K562 (cell line): ENCODE data around the gene PAM. TPM values are rescaled to one million over a fixed set of nuclear protein-coding genes. Genes with fewer than 3 reads are reported as not detected.
A peak's percentile ranks its signal among the peaks of the same experiment; 100 is the strongest.

Experiments used
- ATAC-seq: fragments of 200-7000 bp; cut with Tn5 transposase; 3 replicates; pipeline ENCODE4 v1.9.1; 2020; ENCODE audit warnings: moderate library complexity
- BruUV-seq: library from RNA; stranded (reverse); fragments of 400-500 nt; replicated peaks from 2 replicates; lab custom pipeline; 2021; lab: Mats Ljungman, UMichigan
- CTCF ChIA-PET: fragments of 300-600 bp; formaldehyde crosslinking; extraction: SDS; loops from one replicate; lab custom pipeline; 2021; ENCODE audit warnings: low intra/inter-chr PET ratio; lab: Yijun Ruan, JAX
- POLR2A ChIA-PET: fragments of 300-600, 350-650 bp; sonication (Branson Sonifier 250); formaldehyde crosslinking; extraction: SDS; loops from one replicate; lab custom pipeline; 2021; ENCODE audit warnings: antibody characterized with exemption, inconsistent platforms; lab: Yijun Ruan, JAX
- DNase-seq, 4 experiments: peaks; one replicate each; pipeline versions ENCODE4 v3.0.0 to v3.0.0-alpha.2; 2011 to 2018; ENCODE audit warnings: low spot score in 3 of 4, mixed read lengths in 3 of 4; ENCODE audit errors: extremely low read depth in 1 of 4
- FAIRE-seq: peaks from 2 replicates; lab custom pipeline; 2011; peaks lifted over from hg19 to GRCh38; lab: Jason Lieb, UNC
- H2AFZ ChIP-seq: 2 replicates; pipeline ENCODE4 v1.6.0; 2011; ENCODE audit warnings: low read depth, low read length, control low read depth, inconsistent platforms
- H3K27ac ChIP-seq: fragments of 200-600 bp; 3 replicates; pipeline ENCODE4 v1.8.0; 2011; ENCODE audit warnings: low read depth, mild to moderate bottlenecking, control low read depth, inconsistent platforms, low read length, moderate library complexity, mixed read lengths; ENCODE audit errors: extremely low read depth
- H3K27me3 ChIP-seq, 2 experiments: fragments of 300-600 bp in 1 of 2; 2 replicates in 1 of 2; 3 replicates in 1 of 2; pipeline versions ENCODE4 v1.6.0 to v1.8.0; 2011; ENCODE audit warnings: inconsistent platforms in 2 of 2, low read length in 2 of 2, mild to moderate bottlenecking in 1 of 2, mixed read lengths in 1 of 2, moderate library complexity in 1 of 2; ENCODE audit not compliant: control insufficient read depth in 2 of 2, insufficient read depth in 2 of 2
- H3K36me3 ChIP-seq: fragments of 300-600 bp; 3 replicates; pipeline ENCODE4 v1.8.0; 2011; ENCODE audit warnings: mild to moderate bottlenecking, low read length, inconsistent platforms; ENCODE audit not compliant: control insufficient read depth, insufficient read depth
- H3K4me1 ChIP-seq, 2 experiments: fragments of 200-600 bp in 1 of 2; replicated peaks in 1 of 2; 2 replicates in 1 of 2; 3 replicates in 1 of 2; pipeline versions ENCODE4 v1.5.1 to v1.8.0; 2011; ENCODE audit warnings: inconsistent platforms in 2 of 2, low read length in 2 of 2, mild to moderate bottlenecking in 1 of 2, mixed read lengths in 1 of 2, moderate library complexity in 1 of 2; ENCODE audit not compliant: control insufficient read depth in 2 of 2, insufficient read depth in 2 of 2
- H3K4me2 ChIP-seq: 2 replicates; pipeline ENCODE4 v1.6.1; 2011; ENCODE audit warnings: low read length, control low read depth, inconsistent platforms, mixed read lengths; ENCODE audit not compliant: insufficient read depth
- H3K4me3 ChIP-seq: fragments of 200-600 bp; sonication (generic), shearing (Covaris generic); 2 replicates; pipeline ENCODE4 v1.5.1; 2016; ENCODE audit warnings: control low read depth, inconsistent platforms
- H3K79me2 ChIP-seq: fragments of 200-600 bp; 3 replicates; pipeline ENCODE4 v1.8.0; 2011; ENCODE audit warnings: low read length, inconsistent platforms; ENCODE audit not compliant: control insufficient read depth, insufficient read depth
- H3K9ac ChIP-seq, 2 experiments: 2 replicates each; pipeline versions ENCODE4 v1.6.0 to v1.6.1; 2011; ENCODE audit warnings: low read depth in 2 of 2, low read length in 2 of 2, control low read depth in 1 of 2, inconsistent platforms in 1 of 2, mild to moderate bottlenecking in 1 of 2, mixed read lengths in 1 of 2; ENCODE audit not compliant: insufficient read depth in 1 of 2
- H3K9me1 ChIP-seq: one replicate; pipeline ENCODE4 v1.6.0; 2011; ENCODE audit warnings: inconsistent platforms, mild to moderate bottlenecking, low read length, moderate library complexity; ENCODE audit not compliant: control insufficient read depth, insufficient read depth
- H3K9me3 ChIP-seq: replicated peaks from 2 replicates; pipeline ENCODE4 v1.5.1; 2011; ENCODE audit warnings: low read depth, low read length, inconsistent platforms; ENCODE audit not compliant: control insufficient read depth, insufficient read depth
- H4K20me1 ChIP-seq: replicated peaks from 2 replicates; pipeline ENCODE4 v1.6.1; 2011; ENCODE audit warnings: low read length, inconsistent platforms, mixed read lengths; ENCODE audit not compliant: control insufficient read depth, insufficient read depth
- DDX20 ChIP-seq: fragments of 450-650 bp; IDR thresholded peaks from 2 replicates; pipeline ENCODE4 v1.6.1; 2016; ENCODE audit warnings: missing genetic modification characterization, low read depth, mild to moderate bottlenecking, missing compliant biosample characterization, moderate library complexity
- MYBL2 ChIP-seq, 2 experiments: fragments of 450-650 bp in 1 of 2; sonication (generic) in 1 of 2; formaldehyde crosslinking in 1 of 2; IDR thresholded peaks; 2 replicates each; pipeline versions ENCODE4 v1.6.1 to v1.8.1; 2017 to 2022; ENCODE audit warnings: borderline replicate concordance in 1 of 2, inconsistent platforms in 1 of 2, low read depth in 1 of 2, mild to moderate bottlenecking in 1 of 2, missing genetic modification reagents in 1 of 2, moderate library complexity in 1 of 2
- RAD21 ChIP-seq, 2 experiments: fragments of 250-450 bp in 1 of 2; fragments of 450-650 bp in 1 of 2; sonication (Bioruptor Pico) in 1 of 2; formaldehyde crosslinking in 1 of 2; IDR thresholded peaks in 1 of 2; conservative IDR thresholded peaks in 1 of 2; 2 replicates each; pipeline versions ENCODE4 v1.4.0 to v1.8.0; 2020 to 2022; ENCODE audit warnings: mild to moderate bottlenecking in 2 of 2, moderate library complexity in 1 of 2
- XRCC3 ChIP-seq: fragments of 450-650 bp; IDR thresholded peaks from 2 replicates; pipeline ENCODE4 v1.6.1; 2017; ENCODE audit warnings: mild to moderate bottlenecking, moderate library complexity
- YBX1 ChIP-seq: fragments of 450-650 bp; IDR thresholded peaks from 2 replicates; pipeline ENCODE4 v1.7.1; 2016; ENCODE audit warnings: mild to moderate bottlenecking
- ZNF23 ChIP-seq: fragments of 250-450 bp; sonication (Bioruptor Pico); IDR thresholded peaks from 2 replicates; pipeline ENCODE4 v1.4.0; 2020; ENCODE audit warnings: mild to moderate bottlenecking
- ZNF277 ChIP-seq: fragments of 250-450 bp; sonication (Bioruptor Pico); IDR thresholded peaks from 2 replicates; pipeline ENCODE4 v1.8.0; 2022; ENCODE audit warnings: inconsistent platforms, mild to moderate bottlenecking, moderate library complexity, borderline replicate concordance
- WGBS: fragments of 100-300 bp; shearing (Covaris generic); methylation state at CpG from one replicate; pipeline ENCODE4 v1.1.6; 2016; ENCODE audit warnings: low coverage, mixed read lengths; ENCODE audit not compliant: insufficient coverage; ENCODE audit errors: missing lambda C conversion rate; 5-methylcytosine and 5-hydroxymethylcytosine counted together
- in situ Hi-C: fragments of 300-500 bp; cut with MboI; formaldehyde crosslinking; loops from 4 replicates; pipeline ENCODE4 v1.15.0; 2018; ENCODE audit warnings: inconsistent platforms, mixed read lengths
- intact Hi-C: fragments of 100-400 bp; cut with micrococcal nuclease; formaldehyde crosslinking; loops from 2 replicates; pipeline ENCODE4 v1.14.2; 2022
- polyA plus RNA-seq, 8 experiments: library from polyadenylated mRNA; depleted of rRNA in 4 of 8; stranded (reverse) in 5 of 8; unstranded in 3 of 8; fragments of >200 nt; fragmentation: Nextera tagmentation in 2 of 8; fragmentation: Illumina TruSeq in 1 of 8; extraction: Ambion mirVana in 2 of 8; extraction: Trizol in 1 of 8; gene quantifications; 2 replicates each; pipeline versions ENCODE4 v1.2.1 to v1.2.3, GENCODE V29; 2011 to 2014; ENCODE audit warnings: inconsistent platforms in 1 of 8, missing spikeins in 1 of 8
- total RNA-seq, 7 experiments: library from RNA; depleted of rRNA in 6 of 7; stranded (reverse); fragments of >200 nt in 6 of 7; fragmentation: Illumina TruSeq in 2 of 7; extraction: Trizol in 2 of 7; gene quantifications; 2 replicates each; pipeline versions ENCODE4 v1.2.1 to v1.2.3, GENCODE V29; 2011 to 2021; ENCODE audit warnings: low replicate concordance in 1 of 7
- TF ChIP-seq, protein P1 (sequence below): fragments of 150-350 bp; conservative IDR thresholded peaks from 2 replicates; pipeline ENCODE4 v1.6.1; 2014; ENCODE audit warnings: low read length
- TF ChIP-seq, protein P2 (sequence below): sonication (generic); formaldehyde crosslinking; IDR thresholded peaks from 2 replicates; pipeline ENCODE4 v1.4.0; 2020; ENCODE audit warnings: mild to moderate bottlenecking, missing genetic modification reagents

Gene PAM
- total and polyA plus RNA-seq, 9 of the 15 experiments (the other 6 are each of a cell fraction or from before 2014, with no cell fraction given) = 0.39 to 3.1 (median 0.77) TPM

DNA sequence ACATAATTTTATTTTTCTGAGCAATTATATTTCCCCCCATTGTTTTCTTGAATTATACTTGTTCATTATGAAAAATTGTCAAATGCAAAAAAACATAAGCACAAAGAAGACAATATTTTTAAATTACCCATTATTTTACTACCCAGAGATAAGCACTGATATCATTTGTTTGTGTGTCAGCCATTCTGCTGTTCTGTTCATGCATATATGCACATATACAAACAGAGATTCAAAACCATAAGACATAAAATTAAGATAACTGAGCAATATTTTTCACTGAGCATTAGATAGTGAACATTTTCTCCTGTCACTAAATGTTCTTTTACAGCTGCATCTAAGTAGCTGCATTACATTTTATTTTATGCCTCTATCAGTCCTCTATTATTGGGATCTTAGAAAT lies 35.6 kb downstream of the PAM start:
- in situ Hi-C loops (no loop called here), intact Hi-C loops (loop anchor here (5.0 kb wide), 2 partner anchors 108 to 208 kb away; no protein-coding TSS in a partner anchor)
- Histone ChIP-seq H3K4me3 (no peak overlapping the region), H3K36me3 (no peaks in the 10 kb centered on the region), H3K27ac (no peak overlapping the region), H3K4me2 (no peak overlapping the region), H3K9me3 (no peaks in the 10 kb centered on the region), H3K27me3 (no peaks in the 10 kb centered on the region), H4K20me1 (no peaks in the 10 kb centered on the region), H3K79me2 (no peaks in the 10 kb centered on the region), H3K9ac (no peak overlapping the region), H2AFZ (no peak overlapping the region), H3K4me1 (no peaks in the 10 kb centered on the region), H3K9me1 (no peaks in the 10 kb centered on the region)
- DNase-seq = no peak
- no peak for ATAC-seq
- CTCF ChIA-PET = no interaction called here
- POLR2A ChIA-PET = no interaction called here
- FAIRE-seq = no peak
- TF ChIP-seq XRCC3 (no peak), ZNF277 (CRISPR knock-in tag) (no peak), DDX20 (no peak)
- BruUV-seq = no TSS peak

DNA sequence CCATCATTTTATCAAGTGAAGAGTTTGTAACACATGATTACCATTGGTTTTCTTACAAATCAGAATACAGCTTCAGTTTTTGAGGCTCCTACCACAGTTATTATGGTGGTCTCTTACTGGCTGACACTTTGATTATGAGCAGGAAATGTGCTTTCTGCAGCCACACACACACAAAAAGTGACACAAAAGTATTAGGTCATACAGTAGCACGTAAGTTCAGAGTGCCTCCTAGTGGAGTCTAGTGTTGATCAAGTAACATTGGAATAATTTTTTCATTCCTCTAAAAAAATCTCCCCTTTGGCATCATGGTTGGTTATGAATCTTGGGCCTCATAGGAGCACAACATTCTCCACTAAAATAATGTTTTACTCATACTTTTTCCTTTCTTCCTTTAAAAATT lies 37.6 kb downstream of the PAM start:
- ATAC-seq (no peak), FAIRE-seq (no peak), DNase-seq (peak in 2 of 4 experiments; percentile 2 to 6)
- in situ Hi-C loops (no loop called here), intact Hi-C loops (loop anchor here (5.0 kb wide), 2 partner anchors 110 to 210 kb away; no protein-coding TSS in a partner anchor)
- WGBS = 0% methylated on average over 1 of the region's 1 CpG
- no peak overlapping the region for H2AFZ ChIP-seq
- no peaks in the 10 kb centered on the region for H3K4me1 ChIP-seq
- no peaks in the 10 kb centered on the region for H4K20me1 ChIP-seq
- H3K9me1 ChIP-seq = no peaks in the 10 kb centered on the region
- H3K27ac ChIP-seq = no peak overlapping the region
- no TSS peak for BruUV-seq
- H3K79me2 ChIP-seq = no peaks in the 10 kb centered on the region
- CTCF ChIA-PET = interaction anchor here (1.1 kb wide), 1 partner anchor 209 kb away, joined by 3 read pairs; no protein-coding TSS in a partner anchor
- no peaks in the 10 kb centered on the region for H3K36me3 ChIP-seq
- no peaks in the 10 kb centered on the region for H3K27me3 ChIP-seq
- H3K9ac ChIP-seq = no peak overlapping the region
- no peak overlapping the region for H3K4me2 ChIP-seq
- POLR2A ChIA-PET = no interaction called here
- no peaks in the 10 kb centered on the region for H3K9me3 ChIP-seq
- no peak overlapping the region for H3K4me3 ChIP-seq
- TF ChIP-seq RAD21 (CRISPR knock-in tag; conservative IDR thresholded peaks at IDR 0.05 in 1 of 2, IDR thresholded peaks at IDR 0.05 in 1 of 2) (peak in 1 of 2 experiments; percentile 49; a peak in 2 of 4 replicates), ZNF23 (no peak), MYBL2 (IDR thresholded peaks at IDR 0.05; ENCODE audit: low read depth) (no peak), MYBL2 (CRISPR knock-in tag; IDR thresholded peaks at IDR 0.05; ENCODE audit: borderline replicate concordance) (no peak), YBX1 (no peak)
- TF ChIP-seq, protein P1, sequence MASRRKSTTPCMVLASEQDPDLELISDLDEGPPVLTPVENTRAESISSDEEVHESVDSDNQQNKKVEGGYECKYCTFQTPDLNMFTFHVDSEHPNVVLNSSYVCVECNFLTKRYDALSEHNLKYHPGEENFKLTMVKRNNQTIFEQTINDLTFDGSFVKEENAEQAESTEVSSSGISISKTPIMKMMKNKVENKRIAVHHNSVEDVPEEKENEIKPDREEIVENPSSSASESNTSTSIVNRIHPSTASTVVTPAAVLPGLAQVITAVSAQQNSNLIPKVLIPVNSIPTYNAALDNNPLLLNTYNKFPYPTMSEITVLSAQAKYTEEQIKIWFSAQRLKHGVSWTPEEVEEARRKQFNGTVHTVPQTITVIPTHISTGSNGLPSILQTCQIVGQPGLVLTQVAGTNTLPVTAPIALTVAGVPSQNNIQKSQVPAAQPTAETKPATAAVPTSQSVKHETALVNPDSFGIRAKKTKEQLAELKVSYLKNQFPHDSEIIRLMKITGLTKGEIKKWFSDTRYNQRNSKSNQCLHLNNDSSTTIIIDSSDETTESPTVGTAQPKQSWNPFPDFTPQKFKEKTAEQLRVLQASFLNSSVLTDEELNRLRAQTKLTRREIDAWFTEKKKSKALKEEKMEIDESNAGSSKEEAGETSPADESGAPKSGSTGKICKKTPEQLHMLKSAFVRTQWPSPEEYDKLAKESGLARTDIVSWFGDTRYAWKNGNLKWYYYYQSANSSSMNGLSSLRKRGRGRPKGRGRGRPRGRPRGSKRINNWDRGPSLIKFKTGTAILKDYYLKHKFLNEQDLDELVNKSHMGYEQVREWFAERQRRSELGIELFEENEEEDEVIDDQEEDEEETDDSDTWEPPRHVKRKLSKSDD = no peak
- TF ChIP-seq, protein P2, sequence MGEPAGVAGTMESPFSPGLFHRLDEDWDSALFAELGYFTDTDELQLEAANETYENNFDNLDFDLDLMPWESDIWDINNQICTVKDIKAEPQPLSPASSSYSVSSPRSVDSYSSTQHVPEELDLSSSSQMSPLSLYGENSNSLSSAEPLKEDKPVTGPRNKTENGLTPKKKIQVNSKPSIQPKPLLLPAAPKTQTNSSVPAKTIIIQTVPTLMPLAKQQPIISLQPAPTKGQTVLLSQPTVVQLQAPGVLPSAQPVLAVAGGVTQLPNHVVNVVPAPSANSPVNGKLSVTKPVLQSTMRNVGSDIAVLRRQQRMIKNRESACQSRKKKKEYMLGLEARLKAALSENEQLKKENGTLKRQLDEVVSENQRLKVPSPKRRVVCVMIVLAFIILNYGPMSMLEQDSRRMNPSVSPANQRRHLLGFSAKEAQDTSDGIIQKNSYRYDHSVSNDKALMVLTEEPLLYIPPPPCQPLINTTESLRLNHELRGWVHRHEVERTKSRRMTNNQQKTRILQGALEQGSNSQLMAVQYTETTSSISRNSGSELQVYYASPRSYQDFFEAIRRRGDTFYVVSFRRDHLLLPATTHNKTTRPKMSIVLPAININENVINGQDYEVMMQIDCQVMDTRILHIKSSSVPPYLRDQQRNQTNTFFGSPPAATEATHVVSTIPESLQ = no peak
